ENCODE measurements around the gene GGACT.

GGACT gene

GRCh38 chr13:100588331-100589177 is at the start of gene GGACT:
TSS of gene GGACT (minus strand) at chr13:100588789. CDS start at chr13:100532591, 56,198 bp downstream.
- Histone ChIP-seq H2AFZ (ENCODE audit: low read depth, low read length) (peak within 1 kb of the TSS; percentile 100), H3K27ac (ENCODE audit: low read length) (peak within 1 kb of the TSS; percentile 82), H3K4me2 (ENCODE audit: insufficient read depth, low read length) (peak within 1 kb of the TSS; percentile 97), H3K79me2 (ENCODE audit: insufficient read depth, low read length) (no peaks in the 10 kb centered on the region), H3K4me3 (ENCODE audit: low read depth in 1 of 2, low read length in 2 of 2) (peak within 1 kb of the TSS; percentile 45 to 76; a peak in 3 of 4 replicates), H3K36me3 (ENCODE audit: insufficient read depth, low read length) (no peaks in the 10 kb centered on the region), H3K9me3 (ENCODE audit: insufficient read depth, low read length, severe bottlenecking) (no peaks in the 10 kb centered on the region), H3K9ac (ENCODE audit: low read depth, low read length) (peak within 1 kb of the TSS; percentile 93), H3K4me1 (ENCODE audit: insufficient read depth, low read length) (peaks cover 40% of the 10 kb centered on the region), H3K27me3 (ENCODE audit: insufficient read depth, low read length, poor library complexity) (no peaks in the 10 kb centered on the region), H4K20me1 (ENCODE audit: insufficient read depth, low read length) (no peaks in the 10 kb centered on the region)
- TF ChIP-seq CTCF (IDR thresholded peaks at IDR 0.05; ENCODE audit: borderline replicate concordance, extremely low read depth, low read length, poor library complexity, severe bottlenecking) (peak; percentile 92), EZH2 (IDR thresholded peaks at IDR 0.05; ENCODE audit: borderline replicate concordance, low read depth, low read length, severe bottlenecking) (no peak)
- peak; percentile 92 for ATAC-seq (ENCODE audit: insufficient read depth, low read depth)
- peak; percentile 84 for DNase-seq

- Histone ChIP-seq H3K9me3 (ENCODE audit: insufficient read depth, low read length, severe bottlenecking) (no peaks in the 10 kb centered on the region), H2AFZ (ENCODE audit: low read depth, low read length) (no peak overlapping the region), H3K27me3 (ENCODE audit: insufficient read depth, low read length, poor library complexity) (no peaks in the 10 kb centered on the region), H3K79me2 (ENCODE audit: insufficient read depth, low read length) (no peaks in the 10 kb centered on the region), H3K27ac (ENCODE audit: low read length) (no peak overlapping the region), H4K20me1 (ENCODE audit: insufficient read depth, low read length) (no peaks in the 10 kb centered on the region; the same call in 1 of the 2 replicates), H3K36me3 (ENCODE audit: insufficient read depth, low read length) (peaks cover 93% of the 10 kb centered on the region), H3K9ac (ENCODE audit: low read depth, low read length) (no peak overlapping the region), H3K4me1 (ENCODE audit: insufficient read depth, low read length) (no peaks in the 10 kb centered on the region), H3K4me2 (ENCODE audit: insufficient read depth, low read length) (no peak overlapping the region), H3K4me3 (ENCODE audit: low read depth in 1 of 2, low read length in 2 of 2) (no peak overlapping the region)
- no peak for DNase-seq
- TF ChIP-seq EZH2 (IDR thresholded peaks at IDR 0.05; ENCODE audit: borderline replicate concordance, low read depth, low read length, severe bottlenecking) (no peak), CTCF (IDR thresholded peaks at IDR 0.05; ENCODE audit: borderline replicate concordance, extremely low read depth, low read length, poor library complexity, severe bottlenecking) (no peak)
- no peak for ATAC-seq (ENCODE audit: insufficient read depth, low read depth)
These were observed 49.2 kb upstream of the GGACT start for GRCh38 chr13:100637796-100638195.

- no peaks in the 10 kb centered on the region for H3K9me3 ChIP-seq (ENCODE audit: insufficient read depth, low read length, severe bottlenecking)
- no peaks in the 10 kb centered on the region for H3K79me2 ChIP-seq (ENCODE audit: insufficient read depth, low read length)
- no peaks in the 10 kb centered on the region for H3K27me3 ChIP-seq (ENCODE audit: insufficient read depth, low read length, poor library complexity)
- DNase-seq (no peak), ATAC-seq (ENCODE audit: insufficient read depth, low read depth) (no peak)
- no peak overlapping the region for H3K4me2 ChIP-seq (ENCODE audit: insufficient read depth, low read length)
- no peaks in the 10 kb centered on the region for H3K4me1 ChIP-seq (ENCODE audit: insufficient read depth, low read length)
- no peak overlapping the region for H3K27ac ChIP-seq (ENCODE audit: low read length)
- no peaks in the 10 kb centered on the region; the same call in 1 of the 2 replicates for H4K20me1 ChIP-seq (ENCODE audit: insufficient read depth, low read length)
- H3K9ac ChIP-seq (ENCODE audit: low read depth, low read length): no peak overlapping the region
- no peak overlapping the region for H3K4me3 ChIP-seq (ENCODE audit: low read depth in 1 of 2, low read length in 2 of 2)
- H3K36me3 ChIP-seq (ENCODE audit: insufficient read depth, low read length): peaks cover 93% of the 10 kb centered on the region
- H2AFZ ChIP-seq (ENCODE audit: low read depth, low read length): no peak overlapping the region
- TF ChIP-seq EZH2 (IDR thresholded peaks at IDR 0.05; ENCODE audit: borderline replicate concordance, low read depth, low read length, severe bottlenecking): no peak
- no peak for TF ChIP-seq CTCF (IDR thresholded peaks at IDR 0.05; ENCODE audit: borderline replicate concordance, extremely low read depth, low read length, poor library complexity, severe bottlenecking)
These were observed 48.8 kb upstream of the GGACT start for GRCh38 chr13:100637380-100637779.
